Right forelimb (tissue), 1 donor: ENCODE measurements around the gene ZNF799.
"Not testable (repeated sequence)": the region's sequence is repeated elsewhere in the genome, so short reads cannot be mapped to it uniquely, and the experiment has no call there.

Experiments used
- DNase-seq: peaks from one replicate; pipeline ENCODE4 v3.0.0-alpha.2; 2018

ZNF799 gene

DNA sequence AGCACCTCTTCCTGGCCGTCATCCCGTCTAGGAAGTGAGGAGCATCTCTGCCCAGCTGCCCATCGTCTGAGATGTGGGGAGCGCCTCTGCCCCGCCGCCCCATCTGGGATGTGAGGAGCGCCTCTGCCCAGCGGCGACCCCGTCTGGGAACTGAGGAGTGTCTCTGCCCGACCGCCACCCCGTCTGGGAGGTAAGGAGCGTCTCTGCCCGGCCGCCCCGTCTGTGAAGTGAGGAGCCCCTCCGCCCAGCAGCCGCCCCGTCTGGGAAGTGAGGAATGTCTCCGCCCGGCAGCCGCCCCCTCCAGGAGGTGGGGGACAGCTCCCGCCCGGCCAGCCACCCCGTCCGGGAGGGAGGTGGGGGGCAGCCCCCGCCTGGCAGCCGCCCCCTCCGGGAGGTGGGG lies 38.8 kb downstream of the ZNF799 start:
- not testable (repeated sequence) for DNase-seq

DNA sequence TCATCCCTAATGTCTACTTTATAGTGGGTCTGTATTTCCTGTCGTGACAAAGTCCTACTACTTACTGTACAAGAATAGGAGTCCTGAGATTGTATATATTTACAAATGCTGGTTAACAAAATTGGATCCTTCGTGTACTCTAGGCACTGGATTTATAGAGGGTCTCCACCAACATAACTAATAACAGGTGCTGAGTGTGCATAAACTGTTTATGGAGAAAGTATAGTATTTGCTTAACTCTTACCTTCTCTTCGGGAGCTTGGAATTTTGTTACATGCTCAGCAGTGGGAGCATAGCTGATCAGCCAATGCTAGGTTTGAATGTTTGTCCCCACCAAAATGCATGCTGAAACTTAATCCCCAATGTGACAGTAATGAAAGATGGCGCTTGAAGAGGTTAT lies 47.7 kb downstream of the ZNF799 start:
- DNase-seq, result no peak

DNA sequence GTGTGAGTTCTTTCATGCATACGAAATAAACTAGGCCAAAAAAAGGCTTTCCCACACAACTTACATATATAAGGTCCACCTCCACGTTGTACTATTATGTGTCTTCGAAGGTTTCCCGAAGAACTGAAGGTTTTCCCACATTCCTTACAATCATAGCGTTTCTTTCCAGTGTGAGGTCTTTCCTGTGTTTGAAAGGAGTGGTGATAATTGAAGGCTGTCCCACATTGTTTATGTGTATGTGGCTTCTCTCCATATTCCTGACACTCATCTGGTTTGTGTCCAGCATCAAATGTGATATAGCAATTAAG lies 50.2 kb downstream of the ZNF799 start:
- no peak for DNase-seq

DNA sequence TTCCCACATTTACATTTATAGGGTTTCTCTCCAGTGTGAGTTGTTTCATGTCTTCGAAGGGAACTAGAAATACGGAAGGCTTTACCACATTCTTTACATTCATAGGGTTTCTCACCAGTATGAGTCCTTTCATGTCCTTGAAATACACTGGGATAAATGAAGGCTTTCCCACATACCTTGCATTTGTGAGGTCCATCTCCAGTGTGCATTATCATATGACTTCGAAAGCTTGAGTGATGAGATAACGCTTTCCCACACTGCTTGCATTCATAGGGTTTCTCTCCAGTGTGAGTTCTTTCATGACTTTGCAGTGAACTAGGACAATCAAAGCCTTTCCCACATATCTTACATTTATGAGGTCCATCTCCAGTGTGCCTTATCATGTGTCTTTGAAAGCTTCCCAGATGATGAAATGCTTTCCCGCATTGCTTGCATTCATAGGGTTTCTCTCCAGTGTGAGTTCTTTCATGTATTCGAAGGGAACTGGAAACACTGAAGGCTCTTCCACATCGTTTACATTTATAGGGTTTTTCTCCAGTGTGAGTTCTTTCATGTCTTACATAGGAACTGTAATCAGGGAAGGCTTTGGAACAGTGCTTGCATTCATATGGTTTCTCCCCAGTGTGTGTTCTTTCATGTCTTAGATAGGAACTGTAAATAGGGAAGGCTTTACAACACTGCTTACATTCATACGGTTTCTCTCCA lies 50.7 kb downstream of the ZNF799 start:
- no peak for DNase-seq

DNA sequence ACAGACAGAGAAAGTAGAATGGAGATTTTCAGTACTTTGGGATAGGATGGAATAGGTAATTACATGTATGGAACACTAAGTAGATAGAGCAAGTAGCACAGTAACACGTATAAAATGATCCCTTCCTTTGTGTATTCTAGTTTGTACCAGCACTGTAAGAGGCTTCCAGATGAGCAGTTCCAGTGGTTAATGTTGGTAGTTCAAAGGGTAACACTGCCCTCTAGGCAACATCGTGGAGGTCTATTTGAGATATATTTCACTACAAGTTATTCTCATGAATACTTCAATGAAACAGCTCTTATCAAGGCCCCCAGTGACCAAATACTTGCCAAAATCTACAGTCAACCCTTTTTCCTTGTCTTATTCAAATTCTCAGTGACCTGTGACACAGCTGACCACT lies 54.2 kb downstream of the ZNF799 start:
- no peak for DNase-seq

DNA sequence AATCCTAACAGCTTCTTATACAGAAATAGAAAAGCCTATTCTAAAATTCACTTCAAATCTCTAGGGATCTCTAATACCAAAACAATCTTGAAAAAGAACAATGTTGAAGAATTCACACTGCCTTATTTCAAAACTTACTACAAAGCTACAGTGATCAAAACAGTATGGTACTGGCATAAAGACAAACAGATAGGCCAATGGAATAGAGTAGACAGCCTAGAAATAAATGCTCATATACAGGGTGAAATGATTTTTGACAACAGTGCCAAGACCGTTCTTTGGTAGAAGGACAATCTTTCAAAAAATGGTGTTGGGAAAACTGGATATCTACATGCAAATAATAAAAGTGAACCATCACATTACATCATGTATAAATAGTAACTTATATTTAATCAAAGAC lies 55.9 kb downstream of the ZNF799 start:
- DNase-seq, result no peak
